Neuronal stem cell (in vitro differentiated cells): ENCODE results near the gene ZNF683.

Source experiments
- DNase-seq: peaks from one replicate; pipeline ENCODE4 v3.0.0-alpha.2; 2013; ENCODE audit warnings: low spot score
- H2AFZ ChIP-seq: one replicate; pipeline ENCODE4 v1.6.1; 2013; ENCODE audit warnings: mild to moderate bottlenecking, low read length, inconsistent platforms
- H2AK5ac ChIP-seq: 2 replicates; pipeline ENCODE4 v1.6.1; 2013; ENCODE audit warnings: low read depth, mild to moderate bottlenecking, inconsistent platforms, low read length, moderate library complexity, mixed read lengths
- H2BK120ac ChIP-seq: 2 replicates; pipeline ENCODE4 v1.6.1; 2013; ENCODE audit warnings: low read depth, mild to moderate bottlenecking, inconsistent platforms, low read length, moderate library complexity, mixed read lengths
- H2BK12ac ChIP-seq: one replicate; pipeline ENCODE4 v1.6.1; 2013; ENCODE audit warnings: low read length, inconsistent platforms
- H2BK15ac ChIP-seq: 2 replicates; pipeline ENCODE4 v1.6.1; 2013; ENCODE audit warnings: mild to moderate bottlenecking, low read length, inconsistent platforms, mixed read lengths
- H2BK5ac ChIP-seq: one replicate; pipeline ENCODE4 v1.6.1; 2013; ENCODE audit warnings: inconsistent platforms, mild to moderate bottlenecking, low read length, moderate library complexity
- H3K14ac ChIP-seq: one replicate; pipeline ENCODE4 v1.6.1; 2013; ENCODE audit warnings: low read length, inconsistent platforms
- H3K18ac ChIP-seq: 2 replicates; pipeline ENCODE4 v1.6.1; 2013; ENCODE audit warnings: low read length, inconsistent platforms
- H3K23ac ChIP-seq: 2 replicates; pipeline ENCODE4 v1.6.1; 2013; ENCODE audit warnings: low read depth, mild to moderate bottlenecking, mixed read lengths, low read length, inconsistent platforms; ENCODE audit not compliant: poor library complexity
- H3K27ac ChIP-seq: replicated peaks from 3 replicates; pipeline ENCODE4 v1.5.1; 2013; ENCODE audit warnings: low read length, inconsistent platforms
- H3K27me3 ChIP-seq, 3 experiments: 2 replicates each; pipeline ENCODE4 v1.6.1; 2013; ENCODE audit warnings: low read length in 3 of 3, mild to moderate bottlenecking in 2 of 3, inconsistent platforms in 1 of 3, low read depth in 1 of 3, mixed read lengths in 1 of 3, moderate library complexity in 1 of 3; ENCODE audit not compliant: control insufficient read depth in 3 of 3, insufficient read depth in 3 of 3
- H3K36me3 ChIP-seq, 2 donors: replicated peaks in 1 of 2; 2 replicates each; pipeline ENCODE4 v1.6.1; 2013; ENCODE audit warnings: low read length in 2 of 2; ENCODE audit not compliant: control insufficient read depth in 2 of 2, insufficient read depth in 2 of 2
- H3K4ac ChIP-seq: 2 replicates; pipeline ENCODE4 v1.6.1; 2013; ENCODE audit warnings: inconsistent platforms, mild to moderate bottlenecking, low read length, moderate library complexity
- H3K4me1 ChIP-seq, 2 donors: 1 replicate in 1 of 2; 2 replicates in 1 of 2; pipeline ENCODE4 v1.6.1; 2013; ENCODE audit warnings: low read length in 2 of 2, low read depth in 1 of 2; ENCODE audit not compliant: control insufficient read depth in 2 of 2, insufficient read depth in 1 of 2
- H3K4me2 ChIP-seq: one replicate; pipeline ENCODE4 v1.6.1; 2013; ENCODE audit warnings: mild to moderate bottlenecking, low read length, inconsistent platforms; ENCODE audit not compliant: insufficient read depth, poor library complexity, severe bottlenecking
- H3K4me3 ChIP-seq, 2 donors: 2 replicates each; pipeline ENCODE4 v1.5.1; 2013; ENCODE audit warnings: low read length in 2 of 2, mild to moderate bottlenecking in 2 of 2, inconsistent platforms in 1 of 2, moderate library complexity in 1 of 2
- H3K79me1 ChIP-seq: one replicate; pipeline ENCODE4 v1.6.1; 2013; ENCODE audit warnings: low read depth, mild to moderate bottlenecking, inconsistent platforms, low read length, moderate library complexity
- H3K9ac ChIP-seq: one replicate; pipeline ENCODE4 v1.6.1; 2013; ENCODE audit warnings: mild to moderate bottlenecking, low read depth, low read length, inconsistent platforms; ENCODE audit not compliant: poor library complexity
- H3K9me3 ChIP-seq, 2 donors: replicated peaks in 1 of 2; 2 replicates each; pipeline versions ENCODE3 to v1.6.1; 2013; ENCODE audit warnings: low read length in 2 of 2, mild to moderate bottlenecking in 2 of 2, inconsistent platforms in 1 of 2, low read depth in 1 of 2, mixed read lengths in 1 of 2, moderate library complexity in 1 of 2; ENCODE audit not compliant: control insufficient read depth in 2 of 2, insufficient read depth in 1 of 2
- H4K8ac ChIP-seq: one replicate; pipeline ENCODE4 v1.6.1; 2013; ENCODE audit warnings: low read depth, mild to moderate bottlenecking, inconsistent platforms, low read length, moderate library complexity
- H4K91ac ChIP-seq: one replicate; pipeline ENCODE4 v1.6.1; 2013; ENCODE audit warnings: low read length, low read depth, mild to moderate bottlenecking, inconsistent platforms; ENCODE audit not compliant: poor library complexity
- WGBS, 2 donors: extraction: QIAGEN DNeasy Blood & Tissue Kit; methylation state at CpG; one replicate each; pipeline ENCODE4 v1.1.7; 2013; ENCODE audit warnings: missing lambda C conversion rate in 2 of 2, mixed read lengths in 1 of 2; ENCODE audit not compliant: insufficient read length in 2 of 2, insufficient replicate concordance in 1 of 2; ENCODE audit errors: extremely low coverage in 2 of 2; 5-methylcytosine and 5-hydroxymethylcytosine counted together

The ZNF683 gene

GRCh38 chr1:26370591-26371382, 1.8 kb downstream of the ZNF683 start:
- Histone ChIP-seq H3K23ac (no peak overlapping the region), H3K4me1 (peaks cover 0 to 1% of the 10 kb centered on the region in 2 donors), H3K4ac (no peak overlapping the region), H3K4me2 (no peak overlapping the region), H2BK12ac (no peak overlapping the region), H3K36me3 (no peaks in the 10 kb centered on the region), H2BK15ac (peak overlapping the region; percentile 8), H3K9me3 (peaks cover 2 to 7% of the 10 kb centered on the region in 2 donors), H3K14ac (no peak overlapping the region), H3K27ac (no peak overlapping the region), H2BK5ac (peak overlapping the region; percentile 61), H3K9ac (no peak overlapping the region), H3K4me3 (no peak overlapping the region), H3K18ac (peak overlapping the region; percentile 54), H3K79me1 (no peaks in the 10 kb centered on the region), H4K8ac (no peak overlapping the region), H4K91ac (peak overlapping the region; percentile 41), H2AFZ (no peak overlapping the region), H2BK120ac (peak overlapping the region; percentile 54), H2AK5ac (peak overlapping the region; percentile 91), H3K27me3 (peaks cover 0 to 6% (median 0%) of the 10 kb centered on the region in 3 experiments)
- WGBS, 2 donors: no CpG with 5 or more reads among the region's 6 CpGs
- DNase-seq: no peak

DNA sequence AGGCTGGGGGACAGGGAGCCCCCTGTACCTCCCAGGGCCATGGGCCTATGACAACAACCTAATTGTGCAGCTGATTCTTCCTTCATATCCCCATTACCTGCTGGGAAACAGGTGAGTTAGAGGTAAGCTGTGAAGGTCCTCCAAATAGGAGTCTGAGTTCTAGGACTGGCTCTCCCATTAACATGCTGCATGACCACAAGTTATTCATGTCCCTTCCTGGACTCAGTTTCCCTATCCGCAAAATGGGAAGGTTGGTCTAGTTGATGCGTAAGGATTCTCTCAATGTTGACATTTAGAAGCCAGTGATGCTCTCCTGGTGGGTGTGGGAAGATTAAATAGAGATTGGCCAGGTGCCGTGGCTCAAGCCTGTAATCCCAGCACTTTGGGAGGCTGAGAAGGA, 4.1 kb downstream of the ZNF683 start:
- DNase-seq: no peak
- Histone ChIP-seq H3K14ac (no peak overlapping the region), H2BK120ac (no peak overlapping the region), H4K91ac (no peak overlapping the region), H3K4me3 (no peak overlapping the region), H3K79me1 (no peaks in the 10 kb centered on the region), H3K4me1 (peaks cover 2 to 3% of the 10 kb centered on the region in 2 donors), H2AK5ac (no peak overlapping the region), H3K18ac (no peak overlapping the region), H3K23ac (no peak overlapping the region), H3K4ac (no peak overlapping the region), H3K4me2 (no peak overlapping the region), H3K9me3 (peaks cover 2 to 7% of the 10 kb centered on the region in 2 donors), H3K9ac (no peak overlapping the region), H3K36me3 (no peaks in the 10 kb centered on the region), H2BK15ac (no peak overlapping the region), H3K27ac (no peak overlapping the region), H2BK12ac (no peak overlapping the region), H2BK5ac (no peak overlapping the region), H3K27me3 (peaks cover 0 to 8% (median 0%) of the 10 kb centered on the region in 3 experiments), H2AFZ (no peak overlapping the region), H4K8ac (no peak overlapping the region)
- no CpG with 5 or more reads among the region's 3 CpGs for WGBS, 2 donors

- H3K79me1 ChIP-seq: no peaks in the 10 kb centered on the region
- no peak overlapping the region for H2AFZ ChIP-seq
- H3K9ac ChIP-seq: no peak overlapping the region
- no peak overlapping the region for H2BK5ac ChIP-seq
- H4K8ac ChIP-seq: no peak overlapping the region
- H3K9me3 ChIP-seq: peaks cover 2 to 7% of the 10 kb centered on the region in 2 donors
- peaks cover 0 to 8% (median 2%) of the 10 kb centered on the region in 3 experiments for H3K27me3 ChIP-seq
- no peak overlapping the region for H3K23ac ChIP-seq
- no peak overlapping the region for H2BK15ac ChIP-seq
- no peaks in the 10 kb centered on the region for H3K36me3 ChIP-seq
- H3K18ac ChIP-seq: no peak overlapping the region
- DNase-seq: no peak
- H2BK12ac ChIP-seq: no peak overlapping the region
- H2BK120ac ChIP-seq: no peak overlapping the region
- no peak overlapping the region for H3K27ac ChIP-seq
- H4K91ac ChIP-seq: no peak overlapping the region
- no CpG with 5 or more reads among the region's 4 CpGs for WGBS, 2 donors
- H3K4me2 ChIP-seq: no peak overlapping the region
- no peak overlapping the region for H2AK5ac ChIP-seq
- no peak overlapping the region for H3K4ac ChIP-seq
- H3K4me3 ChIP-seq: no peak overlapping the region
- H3K14ac ChIP-seq: no peak overlapping the region
- H3K4me1 ChIP-seq: peaks cover 3 to 4% of the 10 kb centered on the region in 2 donors
Measured at GRCh38 chr1:26368006-26368405, 4.5 kb downstream of the ZNF683 start.

DNA sequence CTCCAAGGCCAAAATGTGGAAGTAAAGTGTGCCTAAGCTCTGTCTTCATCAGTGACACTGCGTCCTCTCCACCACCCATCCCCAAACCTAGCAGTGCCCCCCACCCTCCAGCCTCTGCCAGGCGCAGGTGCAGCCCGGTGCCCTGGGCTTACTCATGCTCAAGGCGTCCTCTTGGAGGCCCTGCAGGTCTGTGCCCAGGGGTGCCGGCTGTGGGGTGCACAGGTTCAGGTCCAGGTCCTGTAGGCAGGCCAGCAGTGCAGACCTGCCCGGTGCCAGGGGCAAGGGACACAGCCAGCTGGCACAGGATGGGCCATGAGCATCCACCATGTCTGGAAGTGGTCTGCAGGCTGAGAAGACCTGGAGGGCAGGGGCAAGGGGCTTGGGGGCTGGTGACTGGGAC, 5.1 kb downstream of the ZNF683 start:
- Histone ChIP-seq H3K9me3 (peaks cover 2 to 7% of the 10 kb centered on the region in 2 donors), H3K27ac (no peak overlapping the region), H3K36me3 (no peaks in the 10 kb centered on the region), H2BK120ac (no peak overlapping the region), H3K4me1 (peaks cover 3 to 4% of the 10 kb centered on the region in 2 donors), H3K79me1 (no peaks in the 10 kb centered on the region), H4K8ac (no peak overlapping the region), H3K4ac (no peak overlapping the region), H2AK5ac (peak overlapping the region; percentile 39), H4K91ac (no peak overlapping the region), H3K27me3 (peaks cover 0 to 8% (median 3%) of the 10 kb centered on the region in 3 experiments), H3K18ac (peak overlapping the region; percentile 65), H2BK5ac (no peak overlapping the region), H3K4me3 (no peak overlapping the region), H3K14ac (no peak overlapping the region), H2BK15ac (peak overlapping the region; percentile 91), H2BK12ac (no peak overlapping the region), H3K4me2 (no peak overlapping the region), H2AFZ (no peak overlapping the region), H3K9ac (no peak overlapping the region), H3K23ac (peak overlapping the region; percentile 2)
- no CpG with 5 or more reads among the region's 6 CpGs for WGBS, 2 donors
- DNase-seq: no peak
